SK-N-MC (cell line): ENCODE results near the gene IL1RAPL1.

Experiments used
- EZH2 ChIP-seq: fragments of 200-600 bp; sonication (generic); IDR thresholded peaks from one replicate; pipeline ENCODE4 v1.6.1; 2017; ENCODE audit warnings: antibody characterized with exemption
- POLR2AphosphoS5 ChIP-seq: IDR thresholded peaks from 2 replicates; pipeline ENCODE4 v1.6.1; 2012; ENCODE audit warnings: mild to moderate bottlenecking, low read depth, low read length, borderline replicate concordance

DNA sequence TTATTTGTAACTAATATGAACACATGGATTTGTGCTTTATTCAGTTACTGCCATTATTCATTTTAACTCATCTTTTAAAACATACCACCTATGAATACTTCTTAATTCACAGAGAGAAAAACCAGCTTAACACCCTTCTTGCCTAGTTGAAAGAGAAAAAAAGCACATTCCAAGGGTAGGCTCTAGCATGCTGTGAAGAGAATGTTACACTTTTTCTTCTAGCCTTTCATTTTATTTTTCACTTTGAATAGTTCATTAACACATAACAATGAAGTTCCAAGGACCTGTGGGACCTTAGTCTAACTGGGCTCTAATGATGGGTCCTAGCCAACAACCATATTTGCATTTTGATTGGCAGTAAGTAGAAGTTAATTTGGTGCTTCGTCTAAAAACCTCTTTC, 1348.2 kb downstream of the IL1RAPL1 start:
- TF ChIP-seq POLR2AphosphoS5 (no peak), EZH2 (no peak)
